Skeletal muscle tissue (tissue), 4 donors: ENCODE results near the gene DOHH. TPM values are rescaled to one million over a fixed set of nuclear protein-coding genes. Genes with fewer than 3 reads are reported as not detected.

Experiments used
- H3K27ac ChIP-seq: one replicate; pipeline ENCODE4 v1.7.0; 2013; ENCODE audit warnings: mild to moderate bottlenecking, low read depth, low read length, inconsistent platforms
- H3K27me3 ChIP-seq, 3 donors: one replicate each; pipeline ENCODE4 v1.7.0; 2013; ENCODE audit warnings: low read length in 3 of 3; ENCODE audit not compliant: control insufficient read depth in 3 of 3, insufficient read depth in 3 of 3
- H3K36me3 ChIP-seq, 3 donors: one replicate each; pipeline ENCODE4 v1.7.0; 2013; ENCODE audit warnings: low read length in 3 of 3; ENCODE audit not compliant: control insufficient read depth in 3 of 3, insufficient read depth in 3 of 3
- H3K4me1 ChIP-seq, 3 donors: one replicate each; pipeline ENCODE4 v1.7.0; 2013; ENCODE audit warnings: low read length in 3 of 3, mild to moderate bottlenecking in 3 of 3; ENCODE audit not compliant: control insufficient read depth in 3 of 3, insufficient read depth in 3 of 3
- H3K4me3 ChIP-seq, 3 donors: one replicate each; pipeline ENCODE4 v1.7.0; 2013; ENCODE audit warnings: low read length in 3 of 3
- H3K9ac ChIP-seq, 3 donors: one replicate each; pipeline ENCODE4 v1.7.0; 2013; ENCODE audit warnings: low read length in 3 of 3, mild to moderate bottlenecking in 3 of 3, moderate library complexity in 2 of 3, low read depth in 1 of 3
- H3K9me3 ChIP-seq, 3 donors: one replicate each; pipeline ENCODE4 v1.7.0; 2013; ENCODE audit warnings: low read length in 3 of 3; ENCODE audit not compliant: control insufficient read depth in 3 of 3
- total RNA-seq: library from RNA; depleted of rRNA; stranded (reverse); fragments of >200 nt; gene quantifications from one replicate; pipeline ENCODE4 v1.2.3, GENCODE V29; 2014
- donor health status: Osteomylitis.

The DOHH gene
- total RNA-seq, 1 donor from 2014 or later = 9.4 TPM

DNA sequence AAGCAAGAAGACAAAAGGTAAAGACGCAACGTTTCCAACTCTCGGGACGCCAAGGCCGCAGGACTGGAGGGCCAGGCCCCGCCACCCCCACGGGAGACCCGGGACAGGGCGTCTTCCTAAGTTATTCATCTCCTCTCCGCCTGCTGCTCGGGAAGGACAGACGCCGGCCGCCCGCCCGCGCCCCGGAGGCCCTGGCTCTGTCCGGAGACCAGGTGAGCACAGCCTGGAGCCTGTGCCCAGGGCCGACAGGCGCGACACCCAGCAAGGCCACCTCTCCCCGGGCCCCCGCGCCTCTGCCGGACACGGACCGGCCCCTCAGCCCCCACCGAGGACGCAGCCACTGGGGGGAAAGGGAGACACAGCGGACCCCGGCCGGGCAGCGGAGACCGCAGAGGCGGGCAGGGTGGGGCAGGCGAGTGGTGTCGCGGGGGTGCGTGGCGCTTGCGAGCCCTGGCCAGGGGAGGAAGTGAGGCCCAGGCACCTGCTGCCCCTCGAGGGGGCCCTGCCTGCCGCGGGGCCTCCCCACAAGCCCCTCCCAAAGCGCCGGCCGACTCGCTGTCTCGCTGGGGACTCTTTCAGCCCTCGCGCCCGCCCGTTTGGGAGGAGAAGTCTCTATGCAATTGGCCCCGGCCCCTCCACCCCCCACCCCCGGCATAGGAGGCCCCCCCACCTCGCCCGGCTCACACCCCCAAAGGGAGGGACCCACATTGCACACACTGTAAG is 37.3 kb downstream of the DOHH start:
- no peak overlapping the region for H3K4me3 ChIP-seq
- H3K9me3 ChIP-seq = no peaks in the 10 kb centered on the region
- H3K36me3 ChIP-seq = peaks cover 5 to 8% (median 7%) of the 10 kb centered on the region in 3 donors
- H3K9ac ChIP-seq = no peak overlapping the region
- H3K4me1 ChIP-seq = peaks cover 16 to 27% (median 18%) of the 10 kb centered on the region in 3 donors
- no peaks in the 10 kb centered on the region for H3K27me3 ChIP-seq
- H3K27ac ChIP-seq = no peak overlapping the region

DNA sequence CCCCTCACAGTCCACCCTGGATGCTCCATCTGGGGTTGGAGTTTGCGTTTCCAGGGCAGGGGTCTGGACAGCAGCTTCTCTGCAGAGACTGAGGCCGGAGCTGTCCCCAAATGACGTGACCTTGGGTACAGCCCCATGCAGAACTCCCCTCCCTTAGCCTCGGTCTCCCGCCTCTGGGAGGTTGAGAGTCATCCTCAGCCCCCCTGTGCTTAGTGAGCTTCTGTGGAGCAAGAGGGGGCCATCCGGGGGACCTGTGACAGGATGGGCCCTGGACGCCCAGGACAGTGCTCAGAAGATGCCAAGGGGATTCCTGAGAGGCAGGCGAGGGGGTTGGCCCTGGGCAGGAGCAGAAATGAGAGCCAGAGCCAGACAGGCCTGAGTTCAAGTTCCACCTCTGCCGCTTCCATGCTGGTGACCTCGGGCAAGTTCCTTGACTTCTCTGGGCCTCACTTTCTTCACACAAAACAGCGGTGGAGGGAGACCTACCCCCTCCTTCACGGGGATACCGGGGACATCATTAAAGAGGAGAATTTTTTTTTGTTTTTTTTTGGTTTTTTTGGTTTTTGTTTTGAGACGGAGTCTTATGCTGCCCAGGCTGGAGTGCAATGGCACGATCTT is 40.4 kb downstream of the DOHH start:
- Histone ChIP-seq H3K9ac (peak overlapping the region in 1 of 3 donors; percentile 8), H3K36me3 (peaks cover 16 to 24% (median 20%) of the 10 kb centered on the region in 3 donors), H3K4me3 (no peak overlapping the region), H3K27me3 (no peaks in the 10 kb centered on the region), H3K4me1 (peaks cover 19 to 30% (median 27%) of the 10 kb centered on the region in 3 donors), H3K9me3 (no peaks in the 10 kb centered on the region), H3K27ac (peak overlapping the region; percentile 74)

DNA sequence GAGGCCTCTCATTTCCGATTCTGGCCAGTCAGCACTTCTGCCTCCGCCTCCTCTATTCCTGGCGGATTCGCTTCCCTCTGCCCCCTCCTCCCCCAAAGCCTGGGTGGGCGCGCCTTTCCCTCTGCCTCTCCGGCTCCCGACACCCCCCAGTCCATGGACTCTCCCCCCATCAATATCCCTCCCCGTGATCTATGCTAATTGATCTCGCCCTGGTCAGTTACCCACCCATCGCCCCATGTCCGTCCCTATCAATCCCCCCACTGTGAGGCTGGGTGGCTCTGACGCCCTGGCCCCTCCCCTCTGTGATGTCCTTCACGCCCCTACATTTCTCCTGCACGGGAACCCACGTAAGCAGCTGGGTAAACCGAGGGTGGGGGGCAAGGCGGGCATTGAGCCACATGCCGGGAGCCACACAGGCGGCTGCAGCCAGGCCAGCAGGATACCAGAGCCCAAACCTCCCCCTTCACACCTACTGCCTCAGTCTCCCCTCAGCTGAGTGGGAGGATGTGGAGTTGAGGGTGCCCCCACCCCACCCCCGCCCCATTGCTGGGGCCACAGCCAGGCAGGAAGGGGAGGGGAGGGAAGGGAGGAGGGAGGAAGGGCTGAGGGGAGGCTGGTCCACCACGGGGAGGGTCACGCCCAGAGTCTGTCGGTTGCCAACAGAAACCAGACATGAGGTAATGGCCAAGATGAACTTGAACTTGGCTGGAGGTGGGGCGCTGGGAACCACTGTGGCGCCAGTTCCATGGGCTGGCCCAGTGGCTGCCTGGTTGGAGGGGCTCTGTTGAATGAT is 41.2 kb downstream of the DOHH start:
- H3K9ac ChIP-seq = peak overlapping the region in 2 of 3 donors; percentile 40 to 45
- H3K9me3 ChIP-seq = no peaks in the 10 kb centered on the region
- no peak overlapping the region for H3K4me3 ChIP-seq
- peaks cover 19 to 30% (median 27%) of the 10 kb centered on the region in 3 donors for H3K4me1 ChIP-seq
- H3K27ac ChIP-seq = peak overlapping the region; percentile 74
- peaks cover 23 to 32% (median 28%) of the 10 kb centered on the region in 3 donors for H3K36me3 ChIP-seq
- no peaks in the 10 kb centered on the region for H3K27me3 ChIP-seq

DNA sequence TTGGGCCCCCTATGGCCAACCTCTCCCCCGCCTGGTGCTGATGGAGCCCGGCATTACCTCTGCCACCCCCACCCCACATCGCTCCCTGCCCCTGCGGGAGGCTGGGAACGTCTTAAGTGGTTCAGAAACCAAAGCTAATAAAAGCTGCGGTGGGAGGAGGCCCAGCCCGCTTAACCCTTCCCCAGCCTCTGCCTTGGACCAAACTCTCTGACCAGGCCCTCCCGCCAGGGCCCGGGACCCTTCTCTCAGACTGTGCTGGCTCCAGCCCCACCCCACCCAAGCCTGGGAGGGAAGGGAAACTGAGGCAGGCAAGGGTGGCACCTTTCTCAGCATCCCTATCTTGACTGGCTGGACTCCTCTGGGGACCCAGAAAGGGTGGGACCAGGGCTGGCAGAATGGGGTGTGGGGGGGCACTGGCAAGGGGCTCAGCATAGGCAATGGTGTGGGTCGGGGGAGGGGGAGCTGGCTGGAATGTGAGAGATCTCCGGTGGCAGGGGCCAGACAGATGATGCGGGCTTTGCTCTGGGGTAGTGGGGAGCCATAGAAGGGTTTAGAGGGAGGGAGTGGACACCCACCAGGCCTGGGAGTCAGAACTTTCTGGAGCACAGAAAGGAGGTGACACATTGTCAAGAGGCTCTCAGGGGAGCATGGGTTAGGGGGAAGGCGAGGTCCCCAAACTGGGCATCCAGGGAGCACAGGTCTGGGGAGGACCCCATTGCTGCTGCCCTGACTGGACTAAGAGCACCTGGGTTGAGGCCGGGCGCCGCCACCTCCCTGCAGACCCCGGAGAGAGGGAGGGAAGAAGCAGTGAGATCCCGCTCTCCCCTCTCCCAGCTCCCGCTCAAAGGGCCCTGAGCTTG is 42.0 kb downstream of the DOHH start:
- H3K9ac ChIP-seq = peak overlapping the region in 2 of 3 donors; percentile 40 to 45

DNA sequence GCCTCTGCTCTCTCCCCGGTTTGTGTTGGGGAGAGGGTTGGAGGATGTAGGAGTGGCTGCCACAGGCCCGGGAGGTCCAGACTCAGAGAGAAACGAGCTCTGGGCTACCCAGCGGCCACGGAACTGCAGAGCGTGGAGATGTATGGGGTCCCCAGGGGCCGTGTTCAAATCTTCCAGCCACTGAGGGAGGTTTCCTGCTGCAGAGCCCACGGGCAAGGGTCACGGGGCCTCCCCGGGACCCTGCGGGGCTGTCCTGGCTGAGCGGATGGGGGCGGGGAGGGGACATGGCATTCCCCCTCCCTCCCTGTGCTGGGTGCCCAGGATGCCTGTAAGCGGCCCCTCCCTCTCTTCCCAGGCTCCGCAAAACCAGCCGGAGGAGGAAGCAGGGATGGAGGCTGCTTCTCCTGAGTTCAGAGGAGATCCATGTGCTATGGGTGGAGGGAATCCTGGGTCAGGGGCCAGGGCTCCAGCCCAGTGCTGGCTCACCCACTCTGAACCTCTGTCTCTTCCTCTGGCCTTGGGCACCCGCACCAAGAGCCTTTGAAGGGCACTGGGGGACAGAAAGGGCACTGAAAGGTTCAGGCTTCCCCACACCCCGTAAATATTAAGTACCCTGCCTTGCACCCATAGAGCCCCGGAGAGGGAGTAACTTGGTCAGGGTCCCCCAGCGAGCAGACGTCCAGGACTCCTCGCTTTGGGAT is 42.8 kb downstream of the DOHH start:
- H3K9ac ChIP-seq = peak overlapping the region in 2 of 3 donors; percentile 1 to 14
- H3K4me1 ChIP-seq = peaks cover 19 to 30% (median 27%) of the 10 kb centered on the region in 3 donors

More for the DNA sequence above, 42.0 kb downstream of the DOHH start:
- Histone ChIP-seq H3K27ac (peak overlapping the region; percentile 74), H3K9me3 (no peaks in the 10 kb centered on the region), H3K4me3 (no peak overlapping the region), H3K36me3 (peaks cover 30 to 40% (median 36%) of the 10 kb centered on the region in 3 donors), H3K4me1 (peaks cover 19 to 30% (median 27%) of the 10 kb centered on the region in 3 donors), H3K27me3 (no peaks in the 10 kb centered on the region)

DNA sequence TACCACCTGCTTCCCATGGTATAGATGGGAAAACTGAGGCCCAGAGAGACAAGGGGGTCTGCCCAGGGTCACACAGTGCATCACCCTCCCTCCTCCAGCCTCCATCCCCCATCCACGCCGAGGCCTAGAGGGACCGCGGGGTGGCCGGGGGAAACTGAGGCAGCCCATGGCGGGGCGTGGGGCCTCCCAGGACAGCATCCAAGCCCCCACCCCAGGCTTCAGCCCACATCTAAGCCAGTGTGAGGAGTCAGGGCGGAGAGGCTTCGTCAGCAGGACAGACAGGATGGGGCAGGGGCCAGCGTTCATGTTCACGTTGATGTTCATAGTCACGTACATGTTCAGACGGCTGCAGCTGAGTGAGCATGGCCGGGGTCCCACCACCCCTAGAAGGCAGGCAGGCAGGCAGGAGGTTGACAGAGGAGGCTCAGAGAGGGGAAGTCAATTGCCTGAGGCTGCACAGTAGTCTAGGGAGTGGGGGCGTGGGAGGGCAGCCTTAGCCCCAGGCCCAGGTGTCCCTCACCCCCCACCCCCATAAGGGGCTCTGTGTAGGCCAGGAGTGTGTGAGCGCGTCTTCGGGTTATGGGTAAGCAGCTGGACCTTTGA is 43.4 kb downstream of the DOHH start:
- no peak overlapping the region for H3K9ac ChIP-seq
- H3K27me3 ChIP-seq = no peaks in the 10 kb centered on the region
- H3K4me3 ChIP-seq = no peak overlapping the region
- peaks cover 38 to 49% (median 47%) of the 10 kb centered on the region in 3 donors for H3K36me3 ChIP-seq
- no peaks in the 10 kb centered on the region for H3K9me3 ChIP-seq
- peak overlapping the region; percentile 74 for H3K27ac ChIP-seq
- peaks cover 19 to 30% (median 27%) of the 10 kb centered on the region in 3 donors for H3K4me1 ChIP-seq

More for the DNA sequence above, 42.8 kb downstream of the DOHH start:
- H3K27ac ChIP-seq = peak overlapping the region; percentile 74
- no peaks in the 10 kb centered on the region for H3K9me3 ChIP-seq
- H3K4me3 ChIP-seq = no peak overlapping the region
- H3K27me3 ChIP-seq = no peaks in the 10 kb centered on the region
- H3K36me3 ChIP-seq = peaks cover 36 to 47% (median 40%) of the 10 kb centered on the region in 3 donors

DNA sequence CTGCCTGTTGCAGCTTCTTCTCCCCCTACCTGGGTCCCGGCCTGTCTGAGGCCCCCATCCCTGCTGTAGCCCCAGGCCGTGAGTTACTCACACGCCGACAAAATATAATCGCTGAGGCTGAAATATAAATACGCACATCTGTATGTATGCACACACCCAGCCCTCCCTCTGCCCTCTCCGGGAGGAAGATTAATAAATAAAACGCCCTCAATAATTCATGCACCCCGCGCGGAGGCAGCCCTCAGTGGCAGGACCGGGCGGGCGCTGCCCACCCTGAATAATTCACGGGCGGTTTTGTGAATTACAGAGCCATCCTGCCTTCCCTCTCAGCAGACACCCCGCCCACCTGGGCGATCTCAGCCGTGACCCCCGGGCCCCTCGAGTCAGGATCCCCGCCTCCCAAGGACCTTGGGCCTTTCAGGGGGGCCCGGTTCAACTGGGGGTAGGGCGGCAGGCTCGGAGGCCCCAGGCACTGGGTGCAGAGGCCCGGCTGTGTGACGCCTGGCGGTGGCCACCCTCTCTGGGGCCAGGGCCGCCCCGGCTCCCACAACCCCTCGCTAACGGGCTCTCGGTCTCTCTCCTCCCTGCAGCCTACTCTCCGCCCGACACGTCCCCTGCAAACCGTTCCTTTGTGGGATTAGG is 44.4 kb downstream of the DOHH start:
- Histone ChIP-seq H3K9ac (no peak overlapping the region), H3K27me3 (no peaks in the 10 kb centered on the region), H3K36me3 (peaks cover 41 to 49% (median 47%) of the 10 kb centered on the region in 3 donors), H3K4me1 (peaks cover 20 to 35% (median 31%) of the 10 kb centered on the region in 3 donors), H3K4me3 (no peak overlapping the region), H3K9me3 (no peaks in the 10 kb centered on the region), H3K27ac (no peak overlapping the region)

DNA sequence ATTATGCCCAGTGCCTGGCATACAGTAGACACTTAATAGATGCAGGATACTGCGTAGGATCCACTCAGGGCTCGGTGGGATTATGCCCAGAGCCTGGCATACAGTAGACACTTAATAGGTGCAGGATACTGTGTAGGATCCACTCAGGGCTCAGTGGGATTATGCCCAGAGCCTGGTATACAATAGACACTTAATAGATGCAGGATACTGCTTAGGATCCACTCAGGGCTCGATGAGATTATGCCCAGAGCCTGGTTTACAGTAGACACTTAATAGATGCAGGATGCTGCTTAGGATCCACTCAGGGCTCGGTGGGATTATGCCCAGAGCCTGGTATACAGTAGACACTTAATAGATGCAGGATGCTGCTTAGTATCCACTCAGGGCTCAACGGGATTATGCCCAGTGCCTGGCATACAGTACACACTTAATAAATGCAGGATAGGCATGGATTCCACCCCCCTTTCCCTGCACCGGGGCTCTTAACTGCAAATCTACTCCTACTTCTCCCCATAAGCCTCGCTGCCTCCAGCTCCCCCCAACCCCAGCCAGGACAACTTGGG is 45.0 kb downstream of the DOHH start:
- no peaks in the 10 kb centered on the region for H3K27me3 ChIP-seq
- H3K27ac ChIP-seq = no peak overlapping the region
- peaks cover 46 to 49% (median 49%) of the 10 kb centered on the region in 3 donors for H3K36me3 ChIP-seq
- H3K4me1 ChIP-seq = peaks cover 26 to 41% (median 36%) of the 10 kb centered on the region in 3 donors
- H3K9ac ChIP-seq = no peak overlapping the region
- no peaks in the 10 kb centered on the region for H3K9me3 ChIP-seq
- no peak overlapping the region for H3K4me3 ChIP-seq
